NCI-H226 (cell line): ENCODE results near the gene NCOR2.
"Not testable (repeated sequence)": the region's sequence is repeated elsewhere in the genome, so short reads cannot be mapped to it uniquely, and the experiment has no call there.

Source experiments
- DNase-seq: peaks from one replicate; pipeline ENCODE4 v3.0.0-alpha.2; 2015

Gene NCOR2

DNA sequence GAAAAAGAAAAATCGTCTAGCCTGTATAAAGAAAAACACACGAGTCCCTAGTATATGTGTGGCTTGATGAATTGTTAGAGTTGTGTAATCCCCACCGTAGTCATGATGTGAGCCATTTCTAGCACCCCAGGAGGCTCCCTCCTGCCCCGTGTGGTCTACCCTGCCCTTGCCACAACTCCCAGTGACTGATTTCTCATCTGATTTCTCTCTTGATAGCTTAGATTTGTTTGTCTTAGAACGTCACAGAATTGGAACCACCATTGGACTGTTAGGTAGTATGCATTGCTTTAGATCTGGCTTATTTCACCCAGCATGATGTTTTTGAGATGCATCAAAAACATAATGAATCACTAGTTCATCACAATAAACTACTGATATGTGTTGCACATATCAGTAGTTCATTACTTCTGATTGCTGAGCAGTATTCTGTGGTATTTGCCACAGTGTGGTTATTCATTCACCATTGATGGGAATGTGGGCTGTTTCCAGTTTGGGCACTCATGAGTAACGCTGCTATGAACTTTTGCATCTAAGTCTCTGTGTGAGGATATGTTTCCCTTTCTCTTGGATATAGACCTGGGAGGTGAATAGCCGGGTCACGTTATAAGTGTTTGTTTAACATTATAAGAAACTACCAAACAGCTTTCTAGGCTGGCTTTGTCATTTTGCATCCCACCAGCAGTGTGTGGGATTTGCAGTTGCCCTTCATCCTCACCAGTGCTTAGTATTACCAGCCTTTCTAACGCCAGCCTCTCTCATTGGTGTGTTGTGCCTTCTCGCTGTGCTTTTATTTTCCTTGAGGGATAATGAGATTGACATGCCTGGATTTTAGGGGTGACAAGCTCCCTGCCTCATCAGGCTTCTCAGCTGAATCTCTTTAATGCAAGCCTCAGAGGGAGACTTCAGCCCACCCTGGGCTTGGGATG lies 31.9 kb upstream of the NCOR2 start:
- DNase-seq: no peak

DNA sequence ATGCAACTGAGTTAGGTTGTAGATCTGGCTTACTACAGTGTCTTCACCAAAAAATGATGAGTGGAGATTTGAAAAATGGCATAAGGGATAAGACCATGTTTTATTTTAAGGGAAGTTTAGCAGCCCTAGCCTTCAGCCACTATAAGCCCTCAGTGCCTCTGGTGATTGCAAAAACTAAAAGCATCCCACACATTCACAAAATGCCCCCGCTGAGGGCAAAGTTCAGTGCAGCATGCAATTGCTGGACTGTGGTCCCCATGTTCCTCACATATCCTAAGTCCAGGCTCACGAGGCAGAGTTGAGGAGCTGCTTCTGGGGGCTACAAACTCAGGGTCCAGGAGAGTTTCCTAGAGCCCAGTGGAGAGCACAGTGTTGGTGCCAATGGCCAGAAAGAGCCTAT lies 29.6 kb upstream of the NCOR2 start:
- DNase-seq: no peak

GRCh38 chr12:124595444-124595843 lies 28.0 kb upstream of the NCOR2 start:
- no peak for DNase-seq

DNA sequence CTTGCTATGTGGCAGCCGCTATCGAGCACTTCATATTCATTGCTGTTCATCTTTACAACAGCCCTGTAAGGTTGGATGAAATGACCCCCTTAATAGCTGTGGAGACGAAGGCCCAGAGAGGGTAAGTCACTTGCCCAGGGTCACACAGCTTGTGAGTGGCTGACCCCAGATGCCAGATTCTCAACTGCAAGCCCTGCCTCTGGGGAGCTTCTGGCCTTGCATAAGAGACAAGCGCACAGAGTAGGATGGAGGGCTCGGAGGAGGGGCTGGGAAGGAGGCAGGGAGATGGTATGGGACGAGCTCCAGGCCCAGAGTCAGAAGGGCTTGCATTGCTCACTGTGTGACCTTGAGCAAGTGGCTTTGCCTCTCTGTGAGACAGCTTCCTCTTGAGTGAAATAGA lies 27.4 kb upstream of the NCOR2 start:
- DNase-seq: no peak

DNA sequence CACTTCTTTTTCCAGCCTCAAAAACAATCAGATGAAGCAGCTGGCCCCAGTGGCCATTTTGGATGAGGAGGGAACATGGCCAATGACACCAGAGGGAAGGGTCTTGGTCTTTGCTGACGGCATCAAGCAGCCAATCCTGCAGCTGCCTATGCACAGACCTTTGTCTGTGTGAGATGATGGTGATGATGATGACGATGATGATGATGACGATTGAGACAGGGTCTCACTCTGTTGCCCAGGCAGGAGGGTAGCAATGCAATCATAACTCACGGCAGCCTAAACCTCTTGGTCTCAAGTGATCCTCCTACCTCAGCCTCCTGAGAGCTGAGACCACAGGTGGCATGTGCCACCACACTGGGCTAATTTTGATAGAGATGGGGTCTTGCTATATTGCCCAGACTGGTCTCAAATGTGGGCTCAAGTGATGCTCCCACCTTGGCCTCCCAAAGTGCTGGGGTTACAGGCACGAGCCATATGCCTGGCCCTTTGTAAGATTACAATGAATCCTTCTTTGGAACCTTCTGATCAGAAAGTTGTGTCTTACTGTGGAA lies 26.5 kb upstream of the NCOR2 start:
- no peak for DNase-seq

DNA sequence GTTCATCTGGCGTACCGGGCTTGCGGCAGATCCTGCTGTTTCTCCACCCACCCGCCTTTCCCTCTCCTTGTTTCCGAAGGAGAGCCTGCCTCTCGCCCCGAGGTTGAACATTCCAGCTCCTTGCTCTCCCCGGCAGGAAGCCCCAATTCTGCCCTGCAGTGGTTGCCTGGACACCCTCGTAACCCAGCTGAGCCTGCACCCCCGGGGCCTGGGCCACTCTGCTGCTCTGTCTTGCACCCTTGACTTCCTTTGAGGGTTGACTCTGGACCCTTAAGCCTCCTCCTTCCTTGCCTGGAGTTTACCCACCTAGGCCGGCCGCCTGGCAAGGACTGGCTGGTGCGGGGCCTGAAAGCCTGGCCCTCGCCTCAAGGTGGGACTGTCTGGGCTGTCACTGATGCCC lies 25.8 kb upstream of the NCOR2 start:
- no peak for DNase-seq

DNA sequence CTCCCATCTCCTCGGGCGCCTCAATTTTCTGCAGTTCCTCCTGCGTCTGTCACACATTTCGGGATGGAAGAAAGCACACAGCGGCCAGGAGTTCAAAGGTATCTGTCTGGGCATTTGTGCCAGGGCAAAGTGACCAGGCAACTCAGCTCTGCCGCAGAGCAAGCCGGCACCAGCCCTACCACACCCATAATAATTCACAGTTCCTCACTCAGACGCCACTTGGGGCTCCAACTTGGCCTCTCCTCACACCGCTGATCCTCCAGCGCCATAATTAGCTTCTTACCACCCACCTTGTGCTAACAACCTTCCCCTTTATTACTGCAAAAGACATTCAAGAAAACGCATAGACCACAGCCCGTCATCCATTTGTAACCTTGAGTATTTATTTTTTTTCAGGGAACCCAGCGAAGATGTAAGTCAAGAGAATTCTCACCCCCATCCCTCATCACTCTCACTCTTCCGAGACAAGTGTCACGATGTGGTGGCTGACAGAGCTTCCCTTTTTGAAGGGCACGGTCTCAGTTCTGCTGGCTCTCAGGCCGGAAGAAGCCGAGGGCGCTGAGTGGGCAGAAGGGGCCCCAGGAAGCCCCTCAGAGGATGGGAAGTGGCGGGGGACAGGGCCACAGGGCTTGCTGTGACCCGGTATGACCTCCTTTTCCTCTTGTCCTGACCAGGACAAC lies 25.2 kb upstream of the NCOR2 start:
- DNase-seq: no peak

- DNase-seq: peak; percentile 40
These were observed 24.6 kb upstream of the NCOR2 start for GRCh38 chr12:124592050-124592449.

GRCh38 chr12:124590447-124590846 lies 23.0 kb upstream of the NCOR2 start:
- no peak for DNase-seq

DNA sequence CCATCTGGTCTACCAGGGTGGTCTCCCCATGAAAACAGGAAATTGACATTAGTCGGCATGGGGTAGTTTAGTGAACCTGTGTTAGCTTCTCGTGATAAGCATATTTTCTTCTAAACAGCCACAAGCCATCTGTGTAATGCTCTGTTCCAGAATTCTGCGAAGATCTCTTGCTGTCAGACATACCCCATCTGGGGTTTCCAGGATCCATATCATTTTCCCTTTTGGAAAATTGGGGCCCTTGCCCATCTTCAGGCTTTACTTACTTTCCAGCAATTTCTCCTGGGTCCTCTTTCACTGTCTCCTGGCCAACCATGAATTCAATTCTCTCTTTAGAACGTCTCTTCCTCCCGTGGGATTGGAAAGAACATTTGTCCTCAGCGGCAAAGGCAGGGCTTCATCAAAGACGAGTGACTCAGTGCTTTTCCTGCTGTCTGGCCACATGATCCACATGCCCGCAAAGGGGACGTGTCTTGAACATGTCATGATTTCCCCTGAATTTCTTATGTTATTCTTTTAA lies 21.4 kb upstream of the NCOR2 start:
- no peak for DNase-seq

DNA sequence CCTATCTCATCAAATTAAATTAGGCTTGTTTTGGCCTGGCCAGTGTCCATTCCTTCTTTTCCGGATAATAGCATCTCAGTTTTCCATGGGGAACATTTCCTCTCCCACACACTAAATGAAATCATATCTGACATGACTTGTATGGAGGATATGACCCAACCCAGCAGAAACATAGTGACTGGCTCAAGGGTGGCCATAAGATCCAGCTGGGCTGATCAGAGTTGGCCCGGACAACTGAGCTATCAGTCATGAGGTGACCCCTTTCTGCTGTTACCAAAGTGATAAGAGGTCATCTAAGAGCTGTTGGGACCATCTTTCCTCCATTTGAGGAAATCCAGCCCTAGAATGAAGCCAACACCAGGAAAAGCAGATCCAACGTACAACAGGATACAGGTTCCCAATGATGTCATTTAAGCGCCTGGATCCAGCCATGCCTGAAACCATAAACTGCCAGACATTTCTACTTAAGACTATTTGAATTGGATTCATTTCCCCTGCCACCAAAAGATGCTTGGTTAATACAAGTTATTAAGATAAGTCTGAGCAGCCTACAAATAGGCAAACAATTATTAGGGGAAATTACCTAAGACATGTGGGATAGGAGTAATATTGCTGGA lies 20.7 kb upstream of the NCOR2 start:
- DNase-seq: no peak

GRCh38 chr12:124586756-124587155 lies 19.3 kb upstream of the NCOR2 start:
- no peak for DNase-seq

DNA sequence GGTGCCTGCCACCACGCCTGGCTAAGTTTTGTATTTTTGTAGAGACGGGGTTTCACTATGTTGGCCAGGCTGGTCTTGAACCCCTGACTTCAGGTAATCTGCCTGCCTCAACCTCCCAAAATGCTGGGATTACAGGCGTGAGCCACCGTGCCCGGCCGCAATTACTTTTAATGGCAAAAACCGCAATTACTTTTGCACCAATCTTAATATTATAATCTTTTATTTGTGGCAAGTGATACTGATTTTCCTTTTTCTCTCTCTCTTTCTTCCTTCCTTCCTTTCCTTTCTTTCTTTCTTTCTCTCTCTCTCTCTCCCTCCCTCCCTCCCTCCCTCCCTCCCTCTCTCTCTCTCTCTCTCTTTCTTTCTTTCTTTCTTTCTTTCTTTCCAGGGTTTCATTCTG lies 17.1 kb upstream of the NCOR2 start:
- not testable (repeated sequence) for DNase-seq

DNA sequence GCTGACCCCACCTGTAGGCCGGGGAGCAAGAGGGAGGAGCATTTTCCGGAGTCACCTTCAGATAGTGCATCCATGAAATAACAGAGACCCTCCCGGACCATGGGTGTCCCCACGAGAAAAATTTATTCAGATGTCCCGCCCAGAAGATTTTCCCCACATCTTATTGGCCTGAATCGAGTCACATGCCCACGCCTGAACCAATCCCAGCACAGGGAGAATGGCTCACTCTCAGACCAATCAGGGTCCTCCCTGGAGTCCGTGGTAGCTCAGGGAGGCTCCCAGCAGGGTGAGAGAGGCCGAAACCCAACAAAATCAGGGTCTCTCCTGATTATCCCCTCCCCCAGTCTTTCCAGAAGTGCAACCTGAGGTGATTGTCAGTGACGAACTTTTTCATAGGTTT lies 16.4 kb upstream of the NCOR2 start:
- DNase-seq: no peak

GRCh38 chr12:124582108-124582424 lies 14.7 kb upstream of the NCOR2 start:
- no peak for DNase-seq

DNA sequence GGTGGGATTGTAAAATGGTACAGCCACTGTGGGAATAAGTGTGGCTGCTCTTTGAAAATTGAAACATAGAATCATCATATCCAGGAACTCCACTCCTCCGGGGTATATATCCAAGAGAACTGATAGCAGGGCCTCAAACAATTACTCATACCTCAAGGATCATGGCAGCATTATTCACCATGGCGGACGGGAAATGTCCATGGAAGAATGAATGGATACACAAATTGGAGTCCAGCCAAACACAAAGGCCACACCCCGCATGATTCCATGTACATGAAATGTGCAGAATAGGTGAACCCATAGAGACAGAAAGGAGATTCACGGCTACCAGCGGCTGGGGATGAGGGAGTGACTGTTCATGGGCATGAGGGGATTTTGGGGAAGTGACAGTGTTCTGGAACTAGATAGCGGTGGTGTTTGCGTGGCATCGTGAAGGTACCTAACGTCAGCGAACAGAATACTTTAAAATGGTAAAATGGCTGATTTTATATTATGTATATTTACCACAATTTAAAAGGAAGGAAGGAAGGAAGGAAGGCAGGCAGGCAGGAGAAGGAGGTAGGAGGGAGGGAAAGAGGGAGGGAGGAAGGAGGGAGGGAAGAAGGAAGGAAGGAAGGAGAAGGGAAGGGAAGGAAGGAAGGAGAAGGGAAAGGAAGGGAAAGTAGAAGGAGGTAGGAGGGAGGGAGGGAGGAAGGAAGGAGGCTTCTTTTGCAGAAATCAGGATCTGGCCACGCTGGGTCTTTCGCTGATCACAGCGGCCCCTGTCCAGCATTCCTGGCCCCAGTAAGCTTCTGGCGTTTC lies 14.1 kb upstream of the NCOR2 start:
- peak; percentile 95 for DNase-seq

GRCh38 chr12:124579921-124580517 lies 12.6 kb upstream of the NCOR2 start:
- no peak for DNase-seq

DNA sequence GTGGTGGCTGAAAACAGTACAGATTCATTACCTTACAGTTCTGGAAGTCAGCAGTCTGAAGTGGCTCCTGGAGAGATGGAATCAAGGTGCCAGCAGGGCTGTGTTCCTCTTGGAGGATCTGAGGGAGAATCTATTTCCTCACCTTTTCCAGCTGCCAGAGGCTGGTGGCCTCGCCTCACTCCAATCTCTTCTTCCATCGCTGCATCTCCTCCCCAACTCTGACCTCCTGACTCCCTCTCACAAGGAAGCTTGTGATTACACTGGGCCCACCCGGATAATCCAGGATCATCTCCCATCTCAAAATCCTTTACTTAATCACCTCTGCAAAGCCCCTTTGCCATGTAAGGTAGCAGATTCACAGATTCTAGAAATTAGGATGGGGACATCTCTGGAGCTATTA lies 11.4 kb upstream of the NCOR2 start:
- no peak for DNase-seq

DNA sequence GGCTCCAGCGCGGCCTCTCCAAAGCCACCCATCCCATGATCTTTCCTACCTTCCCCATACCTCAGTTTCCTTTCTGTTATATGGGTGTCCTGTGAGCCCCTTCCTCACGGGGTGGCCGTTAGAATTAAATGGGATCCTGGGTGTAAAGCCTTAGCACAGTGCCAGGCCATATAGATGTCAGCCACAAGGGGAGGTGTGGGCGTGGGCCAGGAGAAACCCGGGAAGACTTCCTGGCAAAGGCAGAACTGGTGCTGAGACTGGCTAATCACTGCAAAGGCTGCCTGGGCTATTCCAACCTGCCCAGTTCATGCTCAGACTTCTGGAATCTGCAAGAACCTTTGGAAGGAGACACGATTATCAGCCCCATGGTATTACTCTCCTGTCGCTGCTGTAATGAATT lies 11.0 kb upstream of the NCOR2 start:
- DNase-seq: no peak

GRCh38 chr12:124577986-124578385 lies 10.6 kb upstream of the NCOR2 start:
- DNase-seq: no peak

DNA sequence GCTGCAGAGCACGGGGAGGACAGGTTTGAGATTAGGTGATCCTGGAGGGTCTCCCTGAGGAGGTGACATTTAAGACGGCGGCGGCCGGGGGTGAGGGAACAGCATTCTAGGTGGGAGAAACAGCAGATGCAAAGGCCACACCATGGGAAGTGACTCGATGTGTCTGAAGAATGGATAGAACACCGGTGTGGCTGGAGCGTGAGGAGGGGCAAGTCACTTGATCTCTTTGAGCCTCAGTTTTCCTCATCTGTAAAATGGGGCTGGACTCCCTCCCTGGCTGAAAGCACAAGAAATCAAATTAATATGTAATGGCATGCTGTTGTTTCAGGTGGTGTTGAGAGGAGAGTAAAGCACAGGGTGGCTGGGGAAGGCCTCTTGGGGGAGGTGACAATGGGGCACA lies 10.0 kb upstream of the NCOR2 start:
- DNase-seq: no peak

DNA sequence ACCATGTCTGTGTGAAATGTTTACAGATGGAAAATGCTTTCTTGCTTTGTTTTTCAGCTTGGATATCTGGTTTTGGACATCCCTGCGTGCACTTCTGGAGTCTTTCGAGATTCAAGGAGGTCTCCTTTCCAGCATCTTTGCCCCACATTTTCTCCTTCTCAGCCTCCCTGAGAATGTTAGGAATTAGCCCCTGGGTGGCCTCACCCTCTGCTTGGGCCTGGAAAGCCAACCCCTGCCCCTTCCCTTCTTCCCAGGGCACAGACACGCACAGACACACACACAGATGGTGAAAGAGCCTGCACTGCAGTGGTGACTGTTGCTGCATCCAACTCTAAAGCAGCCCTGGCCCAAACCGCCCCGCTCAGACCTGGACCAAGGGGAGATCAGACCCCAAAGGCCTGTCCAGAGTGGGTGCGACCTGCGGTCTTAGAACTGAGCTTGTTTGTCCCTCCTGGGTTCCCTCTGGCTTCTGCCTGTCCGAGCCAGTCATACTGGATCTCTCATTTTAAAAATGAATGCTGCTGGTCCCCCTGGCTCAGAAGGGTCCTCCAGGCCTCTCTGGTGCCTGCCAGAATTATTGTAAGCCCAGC lies 8.7 kb upstream of the NCOR2 start:
- no peak for DNase-seq
